ENCODE data around the gene GPC4.

Gene GPC4

GRCh38 chrX:133265331-133265730 lies 150.0 kb downstream of the GPC4 start:
- no peak overlapping the region for H3K4me3 ChIP-seq (ENCODE audit: low read depth, low read length)
- CTCF ChIA-PET: no interaction called here
- no peak overlapping the region for H3K27ac ChIP-seq (ENCODE audit: extremely low read depth, low read depth, low read length)
- POLR2A ChIA-PET: no interaction called here
- no peak for TF ChIP-seq CTCF (tag by site-specific recombination; IDR thresholded peaks at IDR 0.05)
- TF ChIP-seq ZNF654 (tag by site-specific recombination; IDR thresholded peaks at IDR 0.05; ENCODE audit: low read depth): no peak
- no peak for TF ChIP-seq ZNF362 (tag by site-specific recombination; IDR thresholded peaks at IDR 0.05)
- TF ChIP-seq ZNF560 (tag by site-specific recombination; IDR thresholded peaks at IDR 0.05; ENCODE audit: borderline replicate concordance): no peak
- H3K4me1 ChIP-seq (ENCODE audit: control insufficient read depth, insufficient read depth, low read length): no peaks in the 10 kb centered on the region
- H3K36me3 ChIP-seq (ENCODE audit: control insufficient read depth in 2 of 2, insufficient read depth in 1 of 2, low read length in 2 of 2): no peaks in the 10 kb centered on the region
- H3K9me3 ChIP-seq (ENCODE audit: control insufficient read depth, insufficient read depth, low read depth, low read length): no peaks in the 10 kb centered on the region

- no peak overlapping the region for H3K27ac ChIP-seq (ENCODE audit: extremely low read depth, low read depth, low read length)
- H3K4me1 ChIP-seq (ENCODE audit: control insufficient read depth, insufficient read depth, low read length): no peaks in the 10 kb centered on the region
- no peak overlapping the region for H3K4me3 ChIP-seq (ENCODE audit: low read depth, low read length)
- CTCF ChIA-PET: no interaction called here
- H3K9me3 ChIP-seq (ENCODE audit: control insufficient read depth, insufficient read depth, low read depth, low read length): no peaks in the 10 kb centered on the region
- POLR2A ChIA-PET: no interaction called here
- H3K36me3 ChIP-seq (ENCODE audit: control insufficient read depth in 2 of 2, insufficient read depth in 1 of 2, low read length in 2 of 2): no peaks in the 10 kb centered on the region
- no peak for TF ChIP-seq ZNF155 (tag by site-specific recombination; IDR thresholded peaks at IDR 0.05)
- TF ChIP-seq PRDM10 (tag by site-specific recombination; IDR thresholded peaks at IDR 0.05): no peak
- no peak for TF ChIP-seq ZNF792 (tag by site-specific recombination; IDR thresholded peaks at IDR 0.05)
- TF ChIP-seq YY2 (tag by site-specific recombination; IDR thresholded peaks at IDR 0.05): no peak
- TF ChIP-seq ZBTB1 (tag by site-specific recombination; IDR thresholded peaks at IDR 0.05): no peak
- no peak for TF ChIP-seq ZNF555 (tag by site-specific recombination; conservative IDR thresholded peaks at IDR 0.05)
- no peak for TF ChIP-seq ZXDB (tag by site-specific recombination; IDR thresholded peaks at IDR 0.05)
- no peak for TF ChIP-seq ZBTB49 (tag by site-specific recombination; IDR thresholded peaks at IDR 0.05; ENCODE audit: low read depth)
- TF ChIP-seq PRDM4 (tag by site-specific recombination; IDR thresholded peaks at IDR 0.05): no peak
- no peak for TF ChIP-seq ZNF19 (tag by site-specific recombination; IDR thresholded peaks at IDR 0.05; ENCODE audit: low read depth)
- TF ChIP-seq ZNF658 (tag by site-specific recombination; IDR thresholded peaks at IDR 0.05): no peak
- no peak for TF ChIP-seq ZNF148 (tag by site-specific recombination; IDR thresholded peaks at IDR 0.05; ENCODE audit: borderline replicate concordance)
- TF ChIP-seq ZNF404 (tag by site-specific recombination; IDR thresholded peaks at IDR 0.05): no peak
- no peak for TF ChIP-seq ZNF311 (tag by site-specific recombination; IDR thresholded peaks at IDR 0.05; ENCODE audit: borderline replicate concordance)
- no peak for TF ChIP-seq ZNF596 (tag by site-specific recombination; IDR thresholded peaks at IDR 0.05)
- no peak for TF ChIP-seq ZBTB20 (tag by site-specific recombination; IDR thresholded peaks at IDR 0.05)
- no peak for TF ChIP-seq YY1 (tag by site-specific recombination; IDR thresholded peaks at IDR 0.05)
- no peak for TF ChIP-seq KLF8 (tag by site-specific recombination; IDR thresholded peaks at IDR 0.05)
Observed at GRCh38 chrX:133258481-133258880, 156.8 kb downstream of the GPC4 start.

Measured in HEK293 (cell line).